ENCODE data around the gene NR3C1.

GRCh38 chr5:143347046-143347445 is 56.4 kb downstream of the NR3C1 start:
- TF ChIP-seq CTCF (IDR thresholded peaks at IDR 0.05) (no peak), POLR2A (IDR thresholded peaks at IDR 0.05) (no peak), POLR2AphosphoS5 (IDR thresholded peaks at IDR 0.05; ENCODE audit: insufficient read depth in 1 of 2, low read depth in 1 of 2) (no peak)
